Activated CD4-positive, alpha-beta T cell treated with anti-CD3 and anti-CD28 coated beads, Interleukin-2, amount 10 ng/mL, durations not matched to agents 7 days and 5 days (primary cell): ENCODE data around the gene HERC3. TPM values are rescaled to one million over a fixed set of nuclear protein-coding genes. Genes with fewer than 3 reads are reported as not detected.

Experiments used
- CTCF ChIA-PET: fragments of 350-600 bp; sonication (Branson Sonifier 250); formaldehyde crosslinking; loops from one replicate; lab custom pipeline; 2021; ENCODE audit warnings: antibody characterized with exemption; lab: Charles Lee
- POLR2A ChIA-PET: fragments of 350-600 bp; sonication (Branson Sonifier 250); formaldehyde crosslinking; loops from one replicate; lab custom pipeline; 2021; ENCODE audit warnings: antibody characterized with exemption; lab: Charles Lee
- DNase-seq: peaks from one replicate; pipeline ENCODE4 v3.0.0-alpha.2; 2020
- H3K27ac Mint-ChIP-seq: one replicate; pipeline ENCODE4 v1.8.0; 2021; ENCODE audit warnings: mild to moderate bottlenecking, moderate library complexity, mixed read lengths
- H3K27me3 Mint-ChIP-seq: one replicate; pipeline ENCODE4 v1.8.0; 2021; ENCODE audit warnings: mixed read lengths
- H3K36me3 Mint-ChIP-seq: one replicate; pipeline ENCODE4 v1.8.0; 2021; ENCODE audit warnings: low read depth, mixed read lengths
- H3K4me1 Mint-ChIP-seq: one replicate; pipeline ENCODE4 v1.8.0; 2021; ENCODE audit warnings: mixed read lengths
- H3K4me3 Mint-ChIP-seq: one replicate; pipeline ENCODE4 v1.8.0; 2021; ENCODE audit warnings: mild to moderate bottlenecking, moderate library complexity, mixed read lengths
- H3K9me3 Mint-ChIP-seq: one replicate; pipeline ENCODE4 v1.8.0; 2021; ENCODE audit warnings: mixed read lengths
- total RNA-seq, 2 experiments: library from RNA; stranded (reverse); gene quantifications; one replicate each; pipeline ENCODE4 v1.2.3, GENCODE V29; 2021

HERC3 gene
- total RNA-seq, 2 experiments from 2014 or later, result 28.1 to 33.3 TPM

DNA sequence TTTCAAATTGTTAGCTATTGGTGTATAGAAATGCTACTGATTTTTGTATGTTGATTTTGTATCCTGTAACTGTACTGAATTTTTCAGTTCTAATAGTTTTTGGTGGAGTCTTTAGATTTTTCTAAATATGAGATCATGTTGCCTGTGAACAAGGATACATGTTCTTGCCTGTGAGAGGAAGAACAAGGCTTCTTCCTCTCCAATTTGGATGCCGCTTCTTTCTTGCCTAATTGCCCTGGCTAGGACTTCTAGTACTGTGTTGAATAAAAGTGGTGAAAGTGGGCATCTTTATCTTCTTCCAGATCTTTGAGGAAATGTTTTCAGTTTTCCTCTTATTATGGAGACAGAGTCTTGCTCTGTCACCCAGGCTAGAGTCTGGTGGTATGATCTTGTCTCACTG is 121.5 kb downstream of the HERC3 start:
- Mint-ChIP-seq H3K27ac (no peak overlapping the region), H3K27me3 (no peaks in the 10 kb centered on the region), H3K4me1 (no peaks in the 10 kb centered on the region), H3K4me3 (no peak overlapping the region), H3K9me3 (peaks cover 38% of the 10 kb centered on the region), H3K36me3 (peaks cover 69% of the 10 kb centered on the region)
- ChIA-PET POLR2A (no interaction called here), CTCF (no interaction called here)
- DNase-seq, result no peak

DNA sequence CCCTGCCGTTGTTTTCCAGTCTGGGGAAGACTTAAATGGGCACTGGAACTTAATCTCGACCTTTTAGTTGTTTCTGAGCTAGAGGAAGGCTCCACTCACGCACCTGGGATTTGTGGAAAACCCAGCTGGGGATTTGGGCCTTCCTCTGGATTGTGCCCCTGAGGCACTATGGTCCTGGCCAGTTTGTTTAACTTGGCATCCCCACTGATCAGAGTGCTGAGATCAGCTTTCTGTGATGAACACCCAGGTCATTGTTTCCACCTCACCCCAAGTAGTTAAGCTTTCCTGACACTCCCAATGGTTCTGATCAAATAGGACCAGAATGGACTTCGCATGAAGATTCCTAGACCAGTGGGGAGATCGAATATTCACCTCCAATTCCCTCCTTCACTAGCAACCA is 125.8 kb downstream of the HERC3 start:
- H3K27me3 Mint-ChIP-seq, result no peaks in the 10 kb centered on the region
- H3K9me3 Mint-ChIP-seq, result peaks cover 30% of the 10 kb centered on the region
- CTCF ChIA-PET, result interaction anchor here (1.3 to 1.5 kb wide), 2 partner anchors 9 to 16 kb away, joined by 5 read pairs; no protein-coding TSS in a partner anchor
- no peak overlapping the region for H3K4me3 Mint-ChIP-seq
- H3K36me3 Mint-ChIP-seq, result peaks cover 49% of the 10 kb centered on the region
- no peak overlapping the region for H3K27ac Mint-ChIP-seq
- POLR2A ChIA-PET, result no interaction called here
- no peaks in the 10 kb centered on the region for H3K4me1 Mint-ChIP-seq
- DNase-seq, result no peak

DNA sequence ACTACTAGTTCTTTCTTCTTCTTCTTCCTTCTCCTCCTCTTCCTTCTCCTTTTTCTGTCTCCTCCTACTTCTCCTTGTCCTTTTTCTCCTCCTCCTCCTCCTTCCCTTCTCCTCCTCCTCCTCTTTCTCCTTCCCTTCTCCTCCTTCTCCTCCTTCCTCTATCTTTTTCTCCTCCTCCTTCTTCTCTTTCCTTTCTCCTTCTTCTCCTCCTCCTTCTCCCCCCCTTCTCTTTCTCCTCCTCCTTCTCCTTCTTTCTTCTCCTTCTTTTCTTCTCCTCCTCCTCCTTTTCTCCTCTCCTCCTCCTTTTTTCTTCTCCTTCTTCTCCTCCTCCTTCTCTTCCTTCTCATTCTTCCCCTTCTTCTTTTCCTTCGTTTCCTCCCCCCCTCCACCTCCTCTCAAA is 127.1 kb downstream of the HERC3 start:
- Mint-ChIP-seq H3K27me3 (no peaks in the 10 kb centered on the region), H3K36me3 (peaks cover 47% of the 10 kb centered on the region)

DNA sequence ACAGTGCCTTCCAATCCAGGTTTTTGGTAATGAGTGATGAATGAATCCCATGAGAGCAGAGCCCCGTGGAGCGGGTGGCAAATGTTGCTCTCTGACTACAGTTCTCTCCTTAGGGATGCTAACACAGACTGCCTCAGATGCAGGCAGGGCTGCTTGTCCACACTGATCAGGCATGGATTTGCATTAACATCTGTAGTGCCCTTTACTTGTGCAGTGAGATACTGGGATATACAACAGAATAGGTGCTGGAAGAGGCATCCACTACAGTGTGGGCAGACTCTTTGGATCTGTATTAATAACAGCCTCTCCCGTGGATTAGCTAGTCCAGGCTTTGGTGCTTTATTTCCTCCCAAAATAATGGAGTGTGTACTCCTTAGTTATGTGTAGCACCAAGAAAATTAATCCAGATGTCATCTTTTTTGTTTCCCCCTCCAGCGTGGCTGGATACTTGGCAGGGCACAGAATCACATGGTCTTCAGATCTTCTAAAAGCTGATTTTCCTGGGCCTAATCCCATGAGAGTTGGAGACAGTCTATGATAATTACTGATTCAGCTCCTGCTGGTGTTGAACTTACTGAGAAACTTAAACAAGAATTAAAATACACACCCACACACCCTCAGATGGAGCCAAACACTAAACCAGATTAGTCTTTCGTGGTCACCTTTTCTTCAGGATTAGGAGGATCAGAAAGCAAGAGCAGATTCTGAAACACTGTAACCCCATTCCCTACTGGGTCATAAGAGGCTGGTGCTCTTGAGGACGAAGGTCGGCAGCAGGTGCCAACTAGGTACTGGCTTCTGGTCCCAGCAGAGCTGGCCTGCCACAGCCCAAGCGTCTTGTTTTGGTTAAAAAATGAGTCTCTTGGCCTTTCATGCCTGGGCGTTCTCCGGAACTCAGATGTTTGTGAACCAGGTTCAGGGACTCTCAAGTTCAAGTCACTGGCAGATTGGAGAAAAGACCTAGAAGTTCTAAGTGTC is 128.5 kb downstream of the HERC3 start:
- ChIA-PET CTCF (interaction anchor here (1.0 to 1.4 kb wide), 2 partner anchors 16 to 27 kb away, joined by 3 to 4 read pairs; no protein-coding TSS in a partner anchor), POLR2A (no interaction called here)
- Mint-ChIP-seq H3K4me3 (no peak overlapping the region), H3K9me3 (peaks cover 20% of the 10 kb centered on the region), H3K36me3 (peaks cover 43% of the 10 kb centered on the region), H3K27me3 (no peaks in the 10 kb centered on the region), H3K4me1 (no peaks in the 10 kb centered on the region), H3K27ac (no peak overlapping the region)
- DNase-seq, result no peak

More for the DNA sequence above, 127.1 kb downstream of the HERC3 start:
- Mint-ChIP-seq H3K9me3 (peaks cover 26% of the 10 kb centered on the region), H3K27ac (no peak overlapping the region), H3K4me1 (no peaks in the 10 kb centered on the region), H3K4me3 (no peak overlapping the region)
- DNase-seq, result no peak
- POLR2A ChIA-PET, result no interaction called here
- CTCF ChIA-PET, result no interaction called here

DNA sequence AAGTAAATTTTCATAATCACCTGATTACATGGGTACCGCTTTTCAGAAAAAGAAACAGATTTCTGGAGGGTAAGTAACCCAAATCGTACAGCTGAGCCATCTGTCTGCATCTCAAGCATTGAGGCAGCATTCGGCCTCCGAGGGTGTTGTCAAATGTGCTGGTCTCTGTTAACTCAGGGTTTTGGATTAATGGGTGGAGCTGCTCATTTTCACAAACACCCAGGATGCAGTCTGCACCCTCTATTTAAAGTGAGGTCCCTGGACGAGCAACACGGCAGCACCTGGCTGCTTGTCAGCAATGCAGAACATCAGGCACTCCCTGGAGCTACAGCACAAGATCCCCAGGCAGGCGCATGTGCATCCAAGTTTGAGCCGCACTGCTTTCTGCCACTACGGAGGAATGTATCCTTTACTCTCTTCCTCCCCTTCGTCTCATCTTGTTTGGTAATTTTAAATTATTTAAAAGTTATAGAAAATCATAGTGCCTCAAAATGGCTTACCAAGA is 130.0 kb downstream of the HERC3 start:
- Mint-ChIP-seq H3K27me3 (no peaks in the 10 kb centered on the region), H3K4me1 (no peaks in the 10 kb centered on the region), H3K4me3 (no peak overlapping the region), H3K36me3 (peaks cover 36% of the 10 kb centered on the region), H3K9me3 (peaks cover 10% of the 10 kb centered on the region), H3K27ac (no peak overlapping the region)
- ChIA-PET POLR2A (no interaction called here), CTCF (interaction anchor here (1.0 to 1.4 kb wide), 3 partner anchors 11 to 25 kb away, joined by 3 to 4 read pairs (median 3); no protein-coding TSS in a partner anchor)
- no peak for DNase-seq

DNA sequence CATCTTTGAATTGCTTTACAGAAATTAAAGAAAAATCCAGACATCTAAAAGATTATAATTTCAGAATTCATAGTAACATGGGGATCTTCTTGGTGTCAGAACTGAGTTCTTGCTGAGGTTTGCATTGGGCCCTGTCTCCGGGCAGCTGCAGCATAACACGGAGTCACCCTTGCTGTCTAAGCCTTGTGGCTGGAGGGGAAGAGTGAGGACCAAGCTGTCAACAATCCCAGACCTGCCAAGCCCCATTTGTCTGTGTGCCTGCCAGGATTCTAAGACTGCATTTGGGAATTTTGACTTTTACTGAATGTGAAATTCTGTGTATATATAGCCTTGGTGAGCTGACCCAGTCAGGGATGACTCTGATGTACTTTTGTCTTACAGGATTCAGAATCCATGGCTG is 130.5 kb downstream of the HERC3 start:
- Mint-ChIP-seq H3K36me3 (peaks cover 35% of the 10 kb centered on the region), H3K27ac (no peak overlapping the region), H3K4me3 (no peak overlapping the region), H3K9me3 (peaks cover 6% of the 10 kb centered on the region), H3K27me3 (no peaks in the 10 kb centered on the region), H3K4me1 (no peaks in the 10 kb centered on the region)
- ChIA-PET POLR2A (no interaction called here), CTCF (interaction anchor here (1.1 kb wide), 1 partner anchor 11 kb away, joined by 3 read pairs; no protein-coding TSS in a partner anchor)
- DNase-seq, result no peak

DNA sequence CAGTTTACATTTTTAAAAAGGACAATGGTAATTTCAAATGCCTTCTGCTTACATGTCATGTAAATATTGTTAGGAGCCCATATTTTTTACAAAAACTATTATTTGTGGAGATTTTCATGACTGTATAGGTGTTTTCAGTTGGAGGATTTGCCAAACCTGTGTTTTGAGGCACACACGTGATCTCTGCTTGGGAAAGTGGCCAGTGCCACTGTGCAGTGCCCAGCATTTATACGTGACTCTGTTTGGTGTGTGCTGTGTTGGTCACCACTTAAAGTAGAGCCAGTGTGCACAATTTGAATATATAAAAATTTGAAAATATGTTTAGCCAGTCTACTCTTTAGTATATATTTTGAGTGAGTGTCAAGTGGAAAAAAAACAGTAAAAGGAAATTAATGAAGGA is 132.1 kb downstream of the HERC3 start:
- H3K27me3 Mint-ChIP-seq, result no peaks in the 10 kb centered on the region
- no peak overlapping the region for H3K4me3 Mint-ChIP-seq
- H3K9me3 Mint-ChIP-seq, result no peaks in the 10 kb centered on the region
- CTCF ChIA-PET, result interaction anchor here (0.9 kb wide), 1 partner anchor 19 kb away, joined by 3 read pairs; no protein-coding TSS in a partner anchor
- no peak overlapping the region for H3K27ac Mint-ChIP-seq
- H3K4me1 Mint-ChIP-seq, result no peaks in the 10 kb centered on the region
- DNase-seq, result no peak
- POLR2A ChIA-PET, result no interaction called here
- H3K36me3 Mint-ChIP-seq, result peaks cover 36% of the 10 kb centered on the region

DNA sequence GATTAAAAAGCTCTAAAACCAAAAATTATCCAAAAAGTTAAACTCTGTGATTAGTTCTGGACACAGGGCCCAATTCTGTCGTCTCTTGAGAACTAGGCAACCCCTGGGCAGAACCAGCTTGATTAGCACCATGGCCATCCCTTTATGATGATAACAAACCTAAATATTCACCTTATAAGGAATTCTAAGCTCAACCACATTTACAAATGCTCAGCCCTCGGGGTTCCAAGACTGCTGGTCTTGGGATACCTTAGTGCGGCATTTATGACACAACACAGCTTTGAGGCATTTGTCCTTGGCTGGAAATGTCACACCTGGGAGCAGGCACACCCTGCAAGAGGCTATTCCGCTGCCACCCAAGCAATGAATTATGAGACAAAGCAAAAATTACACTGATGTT is 132.9 kb downstream of the HERC3 start:
- peaks cover 37% of the 10 kb centered on the region for H3K36me3 Mint-ChIP-seq
- no peak for DNase-seq
- ChIA-PET POLR2A (no interaction called here), CTCF (interaction anchor here (0.9 kb wide), 2 partner anchors 10 to 18 kb away, joined by 3 read pairs; no protein-coding TSS in a partner anchor)
- no peak overlapping the region for H3K4me3 Mint-ChIP-seq
- no peaks in the 10 kb centered on the region for H3K4me1 Mint-ChIP-seq
- H3K9me3 Mint-ChIP-seq, result no peaks in the 10 kb centered on the region
- no peak overlapping the region for H3K27ac Mint-ChIP-seq
- H3K27me3 Mint-ChIP-seq, result no peaks in the 10 kb centered on the region

DNA sequence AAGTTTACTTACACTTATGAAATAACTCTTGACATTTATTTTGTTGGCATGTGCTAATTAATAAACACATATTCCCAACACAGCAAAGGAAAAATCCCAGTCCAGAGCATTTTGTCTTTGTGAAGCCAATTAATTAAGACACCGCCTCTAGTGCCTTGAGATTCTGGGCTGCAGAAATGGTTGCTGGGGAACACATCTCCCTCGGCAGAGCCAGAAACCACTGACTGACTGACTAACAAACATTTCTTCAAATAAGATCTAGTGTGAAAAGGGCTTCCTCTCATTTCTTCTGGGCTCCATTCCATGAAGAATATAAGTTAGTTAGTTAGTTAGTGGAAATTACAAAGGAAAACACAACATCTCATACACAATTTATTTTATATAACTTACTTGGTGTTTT is 133.7 kb downstream of the HERC3 start:
- ChIA-PET POLR2A (no interaction called here), CTCF (interaction anchor here (0.9 kb wide), 1 partner anchor 9 kb away, joined by 3 read pairs; no protein-coding TSS in a partner anchor)
- no peak for DNase-seq
- no peaks in the 10 kb centered on the region for H3K9me3 Mint-ChIP-seq
- H3K4me1 Mint-ChIP-seq, result no peaks in the 10 kb centered on the region
- H3K36me3 Mint-ChIP-seq, result peaks cover 39% of the 10 kb centered on the region
- H3K4me3 Mint-ChIP-seq, result no peak overlapping the region
- H3K27ac Mint-ChIP-seq, result no peak overlapping the region
- H3K27me3 Mint-ChIP-seq, result no peaks in the 10 kb centered on the region

DNA sequence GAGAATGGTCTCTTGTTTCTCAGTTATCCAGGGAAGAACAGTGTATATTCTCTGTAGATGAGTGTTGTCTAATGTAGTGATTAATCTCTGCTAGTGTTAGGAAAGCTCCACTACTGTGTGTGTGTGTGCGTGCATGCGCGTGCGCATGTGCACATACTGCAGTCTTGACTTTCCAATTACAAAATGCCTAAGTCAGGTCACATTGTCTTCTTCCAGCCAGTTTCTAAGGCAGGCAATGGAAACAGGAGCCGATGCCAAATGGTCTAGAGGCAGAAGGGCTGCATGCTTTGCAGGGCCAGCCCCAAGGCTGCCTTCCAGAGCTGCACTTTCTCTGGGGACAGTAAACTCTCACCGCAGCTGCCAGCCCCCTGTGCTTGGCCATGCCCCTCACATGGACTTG is 135.9 kb downstream of the HERC3 start:
- ChIA-PET POLR2A (no interaction called here), CTCF (interaction anchor here (0.6 to 1.5 kb wide), 3 partner anchors 10 to 499 kb away, joined by 3 to 5 read pairs (median 4); no protein-coding TSS in a partner anchor)
- Mint-ChIP-seq H3K27me3 (no peaks in the 10 kb centered on the region), H3K4me3 (no peak overlapping the region), H3K36me3 (peaks cover 44% of the 10 kb centered on the region), H3K4me1 (no peaks in the 10 kb centered on the region), H3K9me3 (no peaks in the 10 kb centered on the region), H3K27ac (no peak overlapping the region)
- no peak for DNase-seq

DNA sequence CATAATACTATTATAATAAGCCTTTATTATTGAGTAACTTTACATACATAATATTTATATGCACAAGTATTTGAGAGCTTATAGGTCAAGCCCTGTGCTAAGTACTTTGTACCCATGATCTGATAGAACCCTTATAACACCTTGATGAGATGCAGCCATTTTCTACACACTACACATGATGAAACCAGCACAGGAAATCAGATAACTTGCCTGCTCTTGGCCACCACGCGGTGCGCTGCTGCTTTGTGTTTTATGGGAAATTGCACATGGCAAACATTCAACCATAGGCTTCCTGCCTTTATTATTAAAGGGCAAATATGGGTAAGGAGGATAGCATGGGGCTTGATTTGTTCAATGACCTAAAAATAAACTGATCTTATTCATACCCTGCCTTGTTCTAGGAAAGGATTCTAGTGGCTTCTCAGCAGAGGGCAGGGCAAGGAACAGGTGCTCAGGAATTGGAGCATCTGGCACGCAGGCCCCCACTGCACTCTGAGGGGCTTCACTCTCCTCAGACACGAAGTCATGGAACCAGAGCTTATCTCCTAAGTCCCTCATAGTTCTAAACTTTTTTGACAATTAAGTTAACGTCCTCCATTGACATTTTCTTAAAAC is 137.0 kb downstream of the HERC3 start:
- ChIA-PET POLR2A (no interaction called here), CTCF (no interaction called here)
- DNase-seq, result no peak
- Mint-ChIP-seq H3K27me3 (no peaks in the 10 kb centered on the region), H3K36me3 (peaks cover 40% of the 10 kb centered on the region), H3K27ac (no peak overlapping the region), H3K4me3 (no peak overlapping the region), H3K9me3 (no peaks in the 10 kb centered on the region), H3K4me1 (no peaks in the 10 kb centered on the region)

DNA sequence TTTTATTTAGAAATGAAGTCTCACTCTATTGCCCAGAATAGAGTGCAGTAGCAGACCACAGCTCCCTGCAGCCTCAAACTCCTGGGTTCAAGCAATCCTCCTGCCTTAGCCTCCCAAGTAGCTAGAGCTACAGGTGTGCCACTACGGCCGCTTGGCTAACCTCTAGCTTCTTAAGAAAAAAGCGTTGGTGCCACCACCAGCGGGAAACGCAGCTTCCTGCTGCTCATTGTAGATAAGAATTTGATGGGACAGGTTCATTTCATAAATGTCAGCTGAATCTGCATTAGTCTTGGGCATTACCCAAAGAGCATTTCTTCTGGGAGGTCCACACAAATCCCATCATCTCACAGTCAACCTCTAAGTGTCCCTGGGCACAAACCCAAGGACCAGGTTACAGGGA is 138.5 kb downstream of the HERC3 start:
- Mint-ChIP-seq H3K4me1 (no peaks in the 10 kb centered on the region), H3K27ac (no peak overlapping the region), H3K27me3 (no peaks in the 10 kb centered on the region), H3K4me3 (no peak overlapping the region), H3K36me3 (peaks cover 33% of the 10 kb centered on the region), H3K9me3 (no peaks in the 10 kb centered on the region)
- ChIA-PET CTCF (no interaction called here), POLR2A (no interaction called here)
- DNase-seq, result no peak

DNA sequence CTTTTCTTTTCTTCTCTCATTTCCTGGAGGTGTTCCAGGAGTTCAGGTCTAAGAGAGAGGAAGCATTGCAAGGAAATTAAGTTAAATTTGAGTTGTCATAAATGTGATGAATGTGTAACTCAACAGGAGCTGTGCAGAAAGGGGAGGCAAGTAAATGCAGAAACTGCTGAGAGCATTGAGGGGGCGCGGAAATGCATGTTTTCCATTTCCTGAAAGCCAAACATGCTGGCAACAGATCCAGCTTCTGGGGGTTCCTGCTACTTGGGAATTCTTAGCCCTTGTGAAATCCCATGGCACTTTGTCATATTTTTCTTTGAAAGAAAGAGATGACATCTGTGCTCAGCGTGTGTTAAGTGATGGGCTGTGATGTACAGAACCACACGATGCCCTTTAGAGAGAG is 139.1 kb downstream of the HERC3 start:
- POLR2A ChIA-PET, result no interaction called here
- Mint-ChIP-seq H3K27ac (no peak overlapping the region), H3K4me1 (no peaks in the 10 kb centered on the region), H3K4me3 (no peak overlapping the region), H3K36me3 (peaks cover 33% of the 10 kb centered on the region), H3K9me3 (no peaks in the 10 kb centered on the region), H3K27me3 (no peaks in the 10 kb centered on the region)
- no peak for DNase-seq
- CTCF ChIA-PET, result no interaction called here
